HUDEP-2 (cell line): ENCODE data around the gene OXSR1.
"Not testable (repeated sequence)": the region's sequence is repeated elsewhere in the genome, so short reads cannot be mapped to it uniquely, and the experiment has no call there.

Source experiments
- DNase-seq, 76 experiments: peaks; one replicate each; lab custom pipeline; 2025; ENCODE audit not compliant: unreplicated experiment in 76 of 76; lab: John Stamatoyannopoulos, UW

OXSR1 gene

GRCh38 chr3:38214560-38214959, 49.2 kb downstream of the OXSR1 start:
- DNase-seq: no peak

DNA sequence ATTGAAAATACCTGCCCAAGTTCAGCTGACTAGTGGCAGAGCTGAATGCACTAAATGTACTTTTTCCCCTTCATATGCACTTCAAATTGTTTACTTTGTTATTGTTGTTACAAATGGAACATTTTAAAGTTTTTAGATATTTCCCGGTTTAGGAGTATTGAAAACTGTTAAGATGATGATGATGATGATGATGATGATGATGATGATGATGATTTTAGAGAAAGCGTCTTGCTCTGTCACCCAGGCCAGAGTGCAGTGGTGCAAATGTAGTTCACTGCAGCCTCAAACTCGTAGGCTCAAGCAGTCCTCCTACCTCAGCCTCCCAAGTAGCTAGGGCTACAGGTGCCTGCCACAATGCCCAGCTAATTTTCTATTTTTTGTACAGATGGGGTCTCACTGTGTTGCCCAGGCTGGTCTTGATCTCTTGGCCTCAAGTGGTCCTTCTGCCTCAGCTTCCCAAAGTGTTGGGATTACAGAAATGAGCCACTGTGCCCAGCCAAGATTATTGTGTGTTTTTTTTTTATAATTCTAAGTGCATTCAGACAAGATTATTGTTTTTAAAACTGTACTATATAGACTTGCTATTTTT, 54.4 kb downstream of the OXSR1 start:
- no peak for DNase-seq

GRCh38 chr3:38221005-38221404, 55.7 kb downstream of the OXSR1 start:
- DNase-seq: no peak

- DNase-seq: peak in 70 of 76 experiments; percentile 9 to 86 (median 60)
Measured at GRCh38 chr3:38222032-38222634, 56.8 kb downstream of the OXSR1 start.

GRCh38 chr3:38224357-38224756, 59.0 kb downstream of the OXSR1 start:
- no peak for DNase-seq

DNA sequence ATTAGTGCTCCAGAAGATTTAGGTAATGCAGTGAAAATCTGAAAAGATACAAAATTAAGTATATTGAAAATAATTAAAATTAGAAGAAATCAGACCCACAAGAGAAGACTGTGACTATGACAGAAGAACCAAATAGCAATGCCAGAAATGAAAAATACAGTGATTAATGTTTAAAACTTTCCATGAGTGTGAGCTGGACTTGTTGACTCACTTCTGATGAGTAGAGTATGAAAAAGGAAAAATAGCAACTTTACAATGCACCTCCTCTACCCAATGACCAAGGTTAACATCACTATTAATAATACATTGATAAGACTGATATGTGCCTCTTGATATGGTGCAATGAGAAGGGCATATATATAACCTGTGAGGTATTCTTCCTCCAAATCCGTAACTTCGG, 60.9 kb downstream of the OXSR1 start:
- no peak for DNase-seq

- DNase-seq: no peak
Measured at GRCh38 chr3:38227989-38228388, 62.7 kb downstream of the OXSR1 start.

- DNase-seq: no peak
Measured at GRCh38 chr3:38229036-38229435, 63.7 kb downstream of the OXSR1 start.

- DNase-seq: no peak
Measured at GRCh38 chr3:38232701-38233100, 67.4 kb downstream of the OXSR1 start.

- DNase-seq: no peak
Measured at GRCh38 chr3:38235466-38235865, 70.1 kb downstream of the OXSR1 start.

DNA sequence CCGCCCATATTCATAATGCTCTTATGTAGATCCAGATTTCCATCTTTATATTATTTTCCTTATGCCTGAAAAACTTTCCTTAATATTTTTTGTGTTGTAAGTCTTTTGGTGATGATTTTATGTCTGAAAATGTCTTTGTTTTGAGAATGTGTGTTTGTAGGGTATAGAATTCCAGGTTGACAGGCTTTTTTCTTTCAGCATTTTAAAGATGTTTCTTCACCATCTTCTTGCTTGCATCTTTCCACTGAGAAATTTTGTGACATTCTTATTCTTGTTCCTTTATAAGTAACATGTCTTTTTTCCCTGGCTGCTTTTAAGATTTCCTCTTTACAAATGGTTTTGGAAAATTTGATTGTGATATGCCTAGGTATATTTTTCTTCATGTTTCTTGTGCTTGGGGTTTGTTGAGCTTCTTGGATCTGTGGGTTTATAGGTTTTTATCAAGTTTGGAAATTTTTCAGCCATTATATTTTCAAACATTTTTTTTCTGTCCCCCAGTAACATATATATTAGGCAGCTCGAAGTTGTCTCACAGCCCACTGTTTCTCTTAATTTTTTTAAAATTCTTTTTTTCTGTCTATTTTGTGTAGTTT, 73.2 kb downstream of the OXSR1 start:
- DNase-seq: no peak

GRCh38 chr3:38242812-38243211, 77.5 kb downstream of the OXSR1 start:
- DNase-seq: not testable (repeated sequence)

DNA sequence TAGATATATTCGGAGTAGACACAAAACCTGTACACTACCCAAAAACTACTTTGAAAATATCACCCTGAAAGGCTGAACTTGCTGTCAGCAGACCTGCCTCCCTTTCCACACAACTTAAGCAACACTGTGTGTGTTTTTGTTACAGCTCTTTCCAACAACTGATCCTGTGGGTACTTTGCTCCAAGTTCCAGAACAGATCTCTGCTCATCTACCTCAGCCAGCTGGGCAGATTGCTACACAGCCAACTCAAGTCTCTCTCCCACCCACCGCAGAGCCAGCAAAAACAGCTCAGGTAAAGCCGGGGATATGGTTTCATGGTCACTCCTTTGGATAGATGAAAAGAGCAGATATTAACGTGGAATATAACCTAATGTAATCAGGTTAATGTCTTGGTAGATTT, 80.6 kb downstream of the OXSR1 start:
- no peak for DNase-seq

GRCh38 chr3:38247366-38248035, 82.2 kb downstream of the OXSR1 start:
- DNase-seq: peak in 1 of 76 experiments; percentile 7

DNA sequence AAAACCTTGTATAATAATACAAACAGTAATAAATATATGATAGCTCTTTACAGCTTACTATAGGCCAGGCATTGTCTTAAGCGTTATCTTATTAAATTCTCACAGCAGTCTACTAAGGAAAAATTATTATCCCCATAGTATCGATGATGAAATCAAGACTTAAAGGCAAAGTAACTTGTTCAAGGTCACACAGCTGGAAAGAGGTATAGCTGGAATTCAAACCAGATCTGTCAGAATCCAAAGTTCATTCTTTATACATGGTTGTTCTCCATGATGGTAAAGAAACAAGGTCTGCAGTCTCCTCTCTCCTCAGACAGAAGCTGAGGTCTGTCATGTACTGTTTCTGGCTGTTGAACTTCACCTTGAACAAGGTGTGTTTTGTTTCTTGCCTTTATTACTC, 84.9 kb downstream of the OXSR1 start:
- no peak for DNase-seq

DNA sequence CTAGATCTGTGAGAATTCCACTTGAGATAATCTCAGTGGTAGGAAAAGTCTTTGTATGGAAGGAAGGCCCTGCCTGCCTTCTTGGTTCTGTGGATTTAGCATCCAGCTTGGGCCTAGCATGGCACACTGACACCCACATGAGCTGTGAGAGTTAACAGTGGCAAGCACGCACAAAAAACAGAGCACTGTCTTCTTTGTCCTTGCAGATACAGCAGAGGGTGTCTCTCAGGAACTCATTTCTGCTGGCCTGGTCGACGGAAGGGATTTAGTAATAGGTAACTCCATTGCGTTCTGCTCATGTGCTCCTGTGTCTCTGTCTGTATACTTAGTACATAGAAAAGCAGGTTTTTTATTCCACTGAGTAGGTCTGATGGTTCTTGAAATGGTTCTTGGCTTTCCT, 85.9 kb downstream of the OXSR1 start:
- no peak for DNase-seq

- no peak for DNase-seq
Measured at GRCh38 chr3:38253704-38254103, 88.4 kb downstream of the OXSR1 start.

DNA sequence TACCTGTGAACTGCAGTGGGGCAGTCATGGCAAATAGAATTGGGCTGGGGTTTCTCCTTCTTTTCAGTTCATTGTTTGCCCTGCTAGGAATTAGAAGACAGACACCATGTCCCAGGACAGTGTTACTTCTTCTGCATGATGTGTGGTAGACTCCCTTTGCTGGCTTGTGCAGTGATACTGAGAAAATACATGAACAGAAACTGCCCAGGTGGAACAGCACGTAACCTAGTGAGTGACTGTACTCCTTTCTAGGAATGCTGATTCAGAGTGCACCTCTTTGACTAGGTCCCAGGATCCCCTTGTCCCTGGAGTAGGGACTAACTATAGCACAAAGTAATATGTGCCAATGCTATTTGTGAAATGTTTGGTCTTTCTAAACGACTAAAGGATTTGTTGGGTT, 89.5 kb downstream of the OXSR1 start:
- DNase-seq: no peak

- DNase-seq: no peak
Measured at GRCh38 chr3:38255627-38256026, 90.3 kb downstream of the OXSR1 start.

- no peak for DNase-seq
Measured at GRCh38 chr3:38257583-38257982, 92.2 kb downstream of the OXSR1 start.

GRCh38 chr3:38260474-38260873, 95.1 kb downstream of the OXSR1 start:
- no peak for DNase-seq

DNA sequence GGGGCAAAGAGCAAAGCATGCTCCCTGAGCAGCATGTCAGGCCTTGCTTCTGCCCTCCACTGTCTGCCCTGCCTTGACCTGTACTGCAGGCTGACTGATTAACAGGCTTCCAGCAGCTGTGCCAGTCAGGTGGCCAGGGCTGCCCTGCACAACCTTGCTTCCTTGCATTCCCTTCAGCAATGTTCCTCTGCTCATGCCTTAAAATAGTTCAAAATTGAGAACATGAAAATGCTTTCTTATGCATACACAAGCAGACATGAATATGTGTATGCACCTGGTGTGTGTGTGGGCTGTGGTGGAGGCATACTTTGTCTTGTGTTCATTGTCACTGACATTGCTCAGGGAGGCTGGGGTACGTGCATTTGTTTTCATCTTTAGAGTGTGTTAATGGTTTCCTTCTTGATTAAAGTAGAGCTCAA, 99.0 kb downstream of the OXSR1 start:
- DNase-seq: no peak
